IMR-90 (cell line): ENCODE results near the gene PLSCR2. TPM values are rescaled to one million over a fixed set of nuclear protein-coding genes. Genes with fewer than 3 reads are reported as not detected.

Experiments
- ATAC-seq: fragments of 200-7000 bp; cut with Tn5 transposase; 2 replicates; pipeline ENCODE4 v1.9.1; 2020; ENCODE audit warnings: low read depth, mild to moderate bottlenecking, moderate library complexity
- BruUV-seq: library from RNA; stranded (reverse); fragments of 400-500 nt; replicated peaks from 2 replicates; lab custom pipeline; 2021; lab: Mats Ljungman, UMichigan
- CTCF ChIA-PET: fragments of 300-600 bp; formaldehyde crosslinking; extraction: SDS; loops from one replicate; lab custom pipeline; 2021; ENCODE audit warnings: antibody characterized with exemption; lab: Yijun Ruan, JAX
- POLR2A ChIA-PET: fragments of 300-600 bp; sonication (Branson Sonifier 250); formaldehyde crosslinking; loops from one replicate; lab custom pipeline; 2022; ENCODE audit warnings: antibody characterized with exemption; ENCODE audit not compliant: unreplicated experiment; lab: Charles Lee
- DNase-seq: peaks from one replicate; pipeline ENCODE4 v3.0.0; 2013
- H2AFZ ChIP-seq: replicated peaks from 2 replicates; pipeline ENCODE3; 2013; ENCODE audit warnings: low read length, mild to moderate bottlenecking; ENCODE audit not compliant: poor library complexity
- H2AK5ac ChIP-seq: 2 replicates; pipeline ENCODE4 v1.6.1; 2013; ENCODE audit warnings: low read depth, low read length, inconsistent platforms
- H2AK9ac ChIP-seq: replicated peaks from 2 replicates; pipeline ENCODE3; 2013; ENCODE audit warnings: mild to moderate bottlenecking, low read depth, low read length, moderate library complexity; ENCODE audit not compliant: poor library complexity
- H2BK120ac ChIP-seq: 2 replicates; pipeline ENCODE4 v1.6.1; 2013; ENCODE audit warnings: low read depth, low read length, inconsistent platforms
- H2BK15ac ChIP-seq: 3 replicates; pipeline ENCODE4 v1.6.1; 2013; ENCODE audit warnings: low read depth, low read length, inconsistent platforms
- H2BK20ac ChIP-seq: 2 replicates; pipeline ENCODE4 v1.6.1; 2013; ENCODE audit warnings: low read depth, mild to moderate bottlenecking, inconsistent platforms, low read length, moderate library complexity
- H2BK5ac ChIP-seq: 2 replicates; pipeline ENCODE4 v1.6.1; 2013; ENCODE audit warnings: mild to moderate bottlenecking, low read depth, low read length, inconsistent platforms; ENCODE audit not compliant: poor library complexity, severe bottlenecking
- H3K14ac ChIP-seq: replicated peaks from 2 replicates; pipeline ENCODE4 v1.6.1; 2013; ENCODE audit warnings: low read depth, low read length, inconsistent platforms
- H3K18ac ChIP-seq: 2 replicates; pipeline ENCODE4 v1.6.1; 2013; ENCODE audit warnings: low read depth, low read length, control low read depth
- H3K23ac ChIP-seq: 2 replicates; pipeline ENCODE4 v1.6.1; 2013; ENCODE audit warnings: low read depth, low read length, inconsistent platforms
- H3K27ac ChIP-seq: 2 replicates; pipeline ENCODE4 v1.5.1; 2013; ENCODE audit warnings: mild to moderate bottlenecking, control low read depth, low read length; ENCODE audit not compliant: insufficient read depth
- H3K27me3 ChIP-seq: 2 replicates; pipeline ENCODE4 v1.6.1; 2013; ENCODE audit warnings: low read length; ENCODE audit not compliant: control insufficient read depth, insufficient read depth
- H3K36me3 ChIP-seq: 2 replicates; pipeline ENCODE4 v1.6.1; 2013; ENCODE audit warnings: low read length, mixed read lengths; ENCODE audit not compliant: control insufficient read depth, insufficient read depth
- H3K4ac ChIP-seq: 2 replicates; pipeline ENCODE4 v1.6.1; 2013; ENCODE audit warnings: low read depth, low read length, inconsistent platforms
- H3K4me1 ChIP-seq: 2 replicates; pipeline ENCODE4 v1.6.1; 2013; ENCODE audit warnings: low read length, mixed read lengths; ENCODE audit not compliant: control insufficient read depth, insufficient read depth
- H3K4me2 ChIP-seq: 2 replicates; pipeline ENCODE4 v1.6.1; 2013; ENCODE audit warnings: low read depth, mild to moderate bottlenecking, control low read depth, low read length, moderate library complexity
- H3K4me3 ChIP-seq: 2 replicates; pipeline ENCODE4 v1.5.1; 2013; ENCODE audit warnings: low read depth, mild to moderate bottlenecking, control low read depth, low read length, moderate library complexity; ENCODE audit not compliant: insufficient read depth
- H3K56ac ChIP-seq: 2 replicates; pipeline ENCODE4 v1.6.1; 2013; ENCODE audit warnings: low read length, inconsistent platforms; ENCODE audit not compliant: insufficient read depth; ENCODE audit errors: extremely low read depth
- H3K79me1 ChIP-seq, 2 experiments: 2 replicates each; pipeline ENCODE4 v1.6.1; 2013; ENCODE audit warnings: low read length in 2 of 2, inconsistent platforms in 1 of 2, low read depth in 1 of 2
- H3K9ac ChIP-seq: 2 replicates; pipeline ENCODE4 v1.6.1; 2013; ENCODE audit warnings: low read depth, low read length, control low read depth
- H3K9me1 ChIP-seq: 2 replicates; pipeline ENCODE4 v1.6.1; 2013; ENCODE audit warnings: low read length, inconsistent platforms; ENCODE audit not compliant: insufficient read depth
- H3K9me3 ChIP-seq: 2 replicates; pipeline ENCODE4 v1.6.1; 2013; ENCODE audit warnings: low read length; ENCODE audit not compliant: control insufficient read depth, insufficient read depth
- H4K20me1 ChIP-seq: 2 replicates; pipeline ENCODE4 v1.6.1; 2013; ENCODE audit warnings: low read length, inconsistent platforms; ENCODE audit not compliant: insufficient read depth
- H4K5ac ChIP-seq: 2 replicates; pipeline ENCODE4 v1.6.1; 2013; ENCODE audit warnings: mild to moderate bottlenecking, low read depth, low read length, control low read depth
- H4K8ac ChIP-seq, 2 experiments: 2 replicates each; pipeline ENCODE4 v1.6.1; 2013; ENCODE audit warnings: low read depth in 2 of 2, low read length in 2 of 2, control low read depth in 1 of 2, inconsistent platforms in 1 of 2
- H4K91ac ChIP-seq: 2 replicates; pipeline ENCODE4 v1.6.1; 2013; ENCODE audit warnings: low read depth, low read length, inconsistent platforms; ENCODE audit not compliant: insufficient read depth
- CEBPB ChIP-seq: IDR thresholded peaks from 2 replicates; pipeline ENCODE4 v1.6.1; 2012; ENCODE audit warnings: low read depth, low read length, improper control_type of control experiment
- FOS ChIP-seq: fragments of 150-350 bp; IDR thresholded peaks from 2 replicates; pipeline ENCODE4 v1.6.1; 2016; ENCODE audit warnings: low read depth, low read length
- MAFK ChIP-seq: IDR thresholded peaks from 2 replicates; pipeline ENCODE4 v1.6.1; 2012; ENCODE audit warnings: low read depth, low read length, improper control_type of control experiment
- MAZ ChIP-seq: IDR thresholded peaks from 2 replicates; pipeline ENCODE4 v1.6.1; 2012; ENCODE audit warnings: low read depth, mild to moderate bottlenecking, low read length, improper control_type of control experiment, moderate library complexity, borderline replicate concordance
- NFE2L2 ChIP-seq: fragments of 150-350 bp; IDR thresholded peaks from 2 replicates; pipeline ENCODE4 v1.6.1; 2016; ENCODE audit warnings: low read depth, mild to moderate bottlenecking, low read length
- POLR2A ChIP-seq: IDR thresholded peaks from 2 replicates; pipeline ENCODE4 v1.6.1; 2012; ENCODE audit warnings: mild to moderate bottlenecking, low read depth, low read length
- RAD21 ChIP-seq: IDR thresholded peaks from 2 replicates; pipeline ENCODE4 v1.6.1; 2012; ENCODE audit warnings: low read length, improper control_type of control experiment
- RCOR1 ChIP-seq: IDR thresholded peaks from 2 replicates; pipeline ENCODE4 v1.6.1; 2012; ENCODE audit warnings: mild to moderate bottlenecking, low read length, improper control_type of control experiment; ENCODE audit not compliant: insufficient replicate concordance
- SMC3 ChIP-seq: fragments of 150-350 bp; IDR thresholded peaks from 2 replicates; pipeline ENCODE4 v1.6.1; 2016; ENCODE audit warnings: low read depth, mild to moderate bottlenecking, antibody characterized with exemption, low read length, moderate library complexity
- WGBS, 2 experiments: methylation state at CpG; one replicate each; pipeline versions ENCODE4 v1.1.5 to v1.1.7; 2013; ENCODE audit warnings: missing lambda C conversion rate in 2 of 2; ENCODE audit not compliant: insufficient read length in 1 of 2; ENCODE audit errors: extremely low coverage in 2 of 2; 5-methylcytosine and 5-hydroxymethylcytosine counted together
- dilution Hi-C: fragments of 300-500 bp; cut with HindIII; formaldehyde crosslinking; loops from one replicate; pipeline ENCODE4 v1.14.3; 2018; ENCODE audit warnings: low sequenced_read_pairs; ENCODE audit not compliant: unreplicated experiment
- in situ Hi-C: fragments of 300-500 bp; cut with MboI; formaldehyde crosslinking; loops from 3 replicates; pipeline ENCODE4 v1.14.3; 2019; ENCODE audit warnings: low sequenced_read_pairs, inconsistent platforms, mixed read lengths
- intact Hi-C: fragments of 100-400 bp; cut with micrococcal nuclease; formaldehyde crosslinking; loops from 2 replicates; pipeline ENCODE4 v1.10.0; 2022
- polyA plus RNA-seq, 3 experiments: library from polyadenylated mRNA; depleted of rRNA; stranded (reverse); fragments of >200 nt; gene quantifications; 2 replicates each; pipeline ENCODE4 v1.2.3, GENCODE V29; 2012; ENCODE audit warnings: low replicate concordance in 1 of 3
- total RNA-seq: library from RNA; depleted of rRNA; stranded (reverse); fragments of >200 nt; gene quantifications from 2 replicates; pipeline ENCODE4 v1.2.3, GENCODE V29; 2012
- TF ChIP-seq, protein P1 (sequence below): conservative IDR thresholded peaks from 2 replicates; pipeline ENCODE4 v1.5.1; 2012; ENCODE audit warnings: mild to moderate bottlenecking, low read depth, low read length, improper control_type of control experiment
- TF ChIP-seq, protein P2 (sequence below): fragments of 150-350 bp; IDR thresholded peaks from 2 replicates; pipeline ENCODE4 v1.6.1; 2017; ENCODE audit warnings: mild to moderate bottlenecking, antibody characterized with exemption, low read length, low read depth

The PLSCR2 gene
- total and polyA plus RNA-seq, 2 of the 4 experiments (the other 2 are of a cell fraction) = not detected

DNA sequence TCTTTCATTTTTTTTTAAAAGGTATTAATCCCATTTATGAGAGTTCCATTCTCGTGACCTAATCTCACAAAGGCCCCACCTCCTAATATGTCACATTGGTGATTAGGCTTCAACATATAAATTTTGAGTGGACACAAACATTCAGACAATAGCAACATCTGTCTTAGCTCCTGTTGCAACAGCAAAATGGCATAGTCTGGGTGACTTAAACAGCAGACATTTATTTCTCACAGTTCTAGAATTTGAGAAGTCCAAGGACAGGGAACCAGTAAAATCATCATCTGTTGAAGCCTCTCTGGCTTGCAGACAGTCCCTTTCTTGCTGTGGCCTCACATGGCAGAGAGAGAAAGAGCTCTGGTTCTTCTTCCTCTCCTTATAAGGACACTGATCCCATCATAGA is 3.2 kb upstream of the PLSCR2 start:
- no peaks in the 10 kb centered on the region for H3K79me1 ChIP-seq
- DNase-seq (no peak), ATAC-seq (no peak)
- H3K9me1 ChIP-seq = no peaks in the 10 kb centered on the region
- H3K4me1 ChIP-seq = peaks cover 2% of the 10 kb centered on the region
- BruUV-seq = no TSS peak
- H3K9me3 ChIP-seq = no peaks in the 10 kb centered on the region
- no peak overlapping the region for H3K4me2 ChIP-seq
- H2BK120ac ChIP-seq = no peak overlapping the region
- H2BK5ac ChIP-seq = no peak overlapping the region
- intact Hi-C loops (no loop called here), dilution Hi-C loops (no loop called here), in situ Hi-C loops (no loop called here)
- H3K27me3 ChIP-seq = peaks cover 2% of the 10 kb centered on the region
- H3K18ac ChIP-seq = no peak overlapping the region
- H3K27ac ChIP-seq = no peak overlapping the region
- H4K91ac ChIP-seq = no peak overlapping the region
- H4K8ac ChIP-seq = no peak overlapping the region
- H2AFZ ChIP-seq = no peak overlapping the region
- H3K36me3 ChIP-seq = no peaks in the 10 kb centered on the region
- no peak overlapping the region for H2BK15ac ChIP-seq
- H4K20me1 ChIP-seq = no peaks in the 10 kb centered on the region
- H3K14ac ChIP-seq = no peak overlapping the region
- no peak overlapping the region for H3K4ac ChIP-seq
- ChIA-PET CTCF (no interaction called here), POLR2A (no interaction called here)
- H2BK20ac ChIP-seq = no peak overlapping the region
- no peak overlapping the region for H3K9ac ChIP-seq
- H2AK9ac ChIP-seq = no peak overlapping the region
- H4K5ac ChIP-seq = no peak overlapping the region
- TF ChIP-seq, protein P1, sequence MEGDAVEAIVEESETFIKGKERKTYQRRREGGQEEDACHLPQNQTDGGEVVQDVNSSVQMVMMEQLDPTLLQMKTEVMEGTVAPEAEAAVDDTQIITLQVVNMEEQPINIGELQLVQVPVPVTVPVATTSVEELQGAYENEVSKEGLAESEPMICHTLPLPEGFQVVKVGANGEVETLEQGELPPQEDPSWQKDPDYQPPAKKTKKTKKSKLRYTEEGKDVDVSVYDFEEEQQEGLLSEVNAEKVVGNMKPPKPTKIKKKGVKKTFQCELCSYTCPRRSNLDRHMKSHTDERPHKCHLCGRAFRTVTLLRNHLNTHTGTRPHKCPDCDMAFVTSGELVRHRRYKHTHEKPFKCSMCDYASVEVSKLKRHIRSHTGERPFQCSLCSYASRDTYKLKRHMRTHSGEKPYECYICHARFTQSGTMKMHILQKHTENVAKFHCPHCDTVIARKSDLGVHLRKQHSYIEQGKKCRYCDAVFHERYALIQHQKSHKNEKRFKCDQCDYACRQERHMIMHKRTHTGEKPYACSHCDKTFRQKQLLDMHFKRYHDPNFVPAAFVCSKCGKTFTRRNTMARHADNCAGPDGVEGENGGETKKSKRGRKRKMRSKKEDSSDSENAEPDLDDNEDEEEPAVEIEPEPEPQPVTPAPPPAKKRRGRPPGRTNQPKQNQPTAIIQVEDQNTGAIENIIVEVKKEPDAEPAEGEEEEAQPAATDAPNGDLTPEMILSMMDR = no peak
- TF ChIP-seq MAFK = no peak
- TF ChIP-seq RCOR1 = no peak
- TF ChIP-seq SMC3 = no peak
- no peak for TF ChIP-seq RAD21
- no peak for TF ChIP-seq POLR2A
- no peak for TF ChIP-seq MAZ
- TF ChIP-seq CEBPB = no peak
- no peak for TF ChIP-seq NFE2L2
- TF ChIP-seq FOS = no peak
- TF ChIP-seq, protein P2, sequence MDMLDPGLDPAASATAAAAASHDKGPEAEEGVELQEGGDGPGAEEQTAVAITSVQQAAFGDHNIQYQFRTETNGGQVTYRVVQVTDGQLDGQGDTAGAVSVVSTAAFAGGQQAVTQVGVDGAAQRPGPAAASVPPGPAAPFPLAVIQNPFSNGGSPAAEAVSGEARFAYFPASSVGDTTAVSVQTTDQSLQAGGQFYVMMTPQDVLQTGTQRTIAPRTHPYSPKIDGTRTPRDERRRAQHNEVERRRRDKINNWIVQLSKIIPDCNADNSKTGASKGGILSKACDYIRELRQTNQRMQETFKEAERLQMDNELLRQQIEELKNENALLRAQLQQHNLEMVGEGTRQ = no peak
- no CpG with 5 or more reads among the region's 1 CpG for WGBS, 2 experiments
- H3K56ac ChIP-seq = no peak overlapping the region
- no peak overlapping the region for H3K4me3 ChIP-seq
- no peak overlapping the region for H2AK5ac ChIP-seq
- H3K23ac ChIP-seq = no peak overlapping the region
